Inflammatory macrophage treated with lipopolysaccharide for 4 hours (primary cell): Measurements from ENCODE around the gene RHBDF2.

Experiments
- DNase-seq: peaks from one replicate; pipeline ENCODE4 v3.0.0-alpha.2; 2020

RHBDF2 gene

DNA sequence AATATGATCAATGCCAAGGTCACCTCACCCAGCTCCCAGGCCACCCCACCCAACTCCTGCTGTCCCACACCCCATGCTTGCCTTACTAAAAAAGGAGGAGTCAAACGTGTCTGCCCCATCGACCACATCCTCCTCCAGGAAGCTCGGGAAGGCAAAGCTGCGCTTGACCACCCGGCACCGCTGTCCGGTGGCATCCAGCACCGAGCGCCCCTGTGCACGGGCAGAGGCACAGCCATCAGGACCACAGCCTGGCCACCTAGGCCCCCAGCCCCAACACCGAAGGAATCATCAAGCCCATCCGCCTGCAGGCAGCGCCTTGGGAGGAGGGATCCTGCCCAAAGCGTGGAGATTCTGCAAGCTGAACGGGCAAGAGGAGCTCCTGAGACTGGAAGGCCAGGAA, 23.6 kb downstream of the RHBDF2 start:
- no peak for DNase-seq

DNA sequence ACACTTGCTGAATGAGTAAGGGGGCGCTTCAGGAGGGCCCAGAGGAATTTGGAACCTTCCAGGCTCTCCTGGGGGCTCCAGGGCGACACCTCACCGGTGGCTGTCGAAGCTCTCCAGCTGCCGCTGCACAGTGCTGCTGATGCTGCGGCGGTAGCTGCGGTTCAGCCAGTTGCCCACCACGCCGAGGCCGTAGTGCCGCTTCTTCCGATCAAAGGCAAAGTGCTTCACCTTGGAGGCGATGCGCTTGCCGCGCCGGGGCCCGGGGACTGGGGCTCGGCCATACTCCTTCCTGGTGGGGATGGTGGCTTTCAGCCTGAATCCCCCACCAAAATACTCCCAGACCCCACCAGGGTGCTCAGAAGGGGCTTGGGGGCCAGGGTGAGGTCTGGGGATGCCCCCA, 24.5 kb downstream of the RHBDF2 start:
- no peak for DNase-seq

DNA sequence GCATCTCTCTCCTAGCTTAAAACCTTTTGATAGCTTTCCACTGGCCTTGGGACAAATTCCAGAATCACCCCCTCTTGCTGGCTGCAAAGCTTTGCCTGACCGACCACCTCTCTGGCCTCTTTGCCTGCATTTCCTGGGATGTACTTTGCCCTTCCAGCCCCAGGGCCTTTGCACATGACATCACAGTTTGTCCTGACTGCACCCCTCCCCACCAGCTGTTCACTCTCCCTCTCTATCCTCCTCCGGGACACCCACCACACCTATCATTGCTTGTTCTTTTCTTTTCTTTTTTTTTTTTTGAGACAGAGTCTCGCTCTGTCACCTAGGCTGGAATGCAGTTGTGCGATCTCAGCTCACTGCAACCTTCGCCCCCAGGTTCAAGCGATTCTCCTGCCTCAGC, 25.9 kb downstream of the RHBDF2 start:
- DNase-seq, result no peak

DNA sequence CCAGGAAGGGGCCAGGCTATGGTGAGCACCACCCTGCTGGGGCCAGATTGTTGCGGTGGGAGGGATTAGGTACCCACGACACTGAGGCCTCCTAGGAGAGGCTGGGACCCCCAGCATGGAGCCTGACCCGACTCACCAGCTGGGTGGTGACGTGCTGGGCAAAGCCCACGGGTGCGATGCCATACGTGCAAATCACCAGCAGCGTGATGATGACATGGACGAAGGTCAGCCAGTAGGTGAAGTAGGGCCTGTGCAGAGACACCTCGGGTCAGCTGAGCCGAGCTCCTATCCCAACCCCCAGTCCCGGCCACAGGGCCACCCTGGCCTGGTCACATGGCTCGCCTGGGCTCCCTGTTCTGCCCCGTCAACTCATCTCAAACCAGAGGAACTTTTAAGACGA, 26.3 kb downstream of the RHBDF2 start:
- DNase-seq, result no peak

DNA sequence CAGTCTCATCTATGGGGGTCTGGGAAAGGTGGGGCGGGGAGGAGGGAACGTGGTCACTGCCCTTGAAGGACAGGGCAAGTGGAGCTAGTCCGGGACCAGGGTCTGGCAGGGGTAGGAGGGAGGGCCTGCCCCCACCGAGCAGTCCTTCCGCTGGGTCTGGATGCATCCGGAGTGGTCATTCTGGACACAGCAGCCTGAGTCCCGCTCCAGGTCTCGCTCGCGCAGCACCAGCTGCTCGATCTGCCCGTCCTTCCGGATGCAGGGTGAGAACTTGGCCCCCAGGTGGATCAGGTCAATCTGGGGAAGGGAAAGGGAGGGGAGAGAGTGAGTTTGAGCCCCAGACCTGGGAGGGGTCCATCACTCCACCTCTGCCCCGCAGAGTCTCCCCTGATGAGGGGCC, 27.0 kb downstream of the RHBDF2 start:
- DNase-seq, result no peak

DNA sequence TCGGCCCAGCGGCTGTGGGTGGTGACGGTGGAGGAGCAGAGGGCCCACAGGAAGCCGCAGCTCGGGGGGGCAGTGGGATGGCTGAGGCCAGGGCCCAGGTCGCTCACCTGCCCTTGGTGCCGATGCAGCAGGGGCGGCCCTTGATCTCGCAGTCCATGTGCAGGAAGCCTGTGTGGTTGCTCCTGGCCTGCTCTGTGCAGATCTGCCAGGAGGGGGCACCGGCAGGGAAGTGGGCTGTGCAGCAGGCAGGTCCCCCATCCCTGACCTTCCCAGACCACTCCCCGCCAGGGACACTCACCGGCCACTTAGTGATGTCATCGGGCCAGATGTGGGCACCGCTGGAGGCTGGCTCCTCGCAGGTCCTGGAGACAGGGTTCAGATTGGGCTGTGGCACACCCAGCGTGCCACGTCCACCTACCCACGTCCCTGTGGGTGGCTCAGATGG, 27.7 kb downstream of the RHBDF2 start:
- DNase-seq, result no peak

DNA sequence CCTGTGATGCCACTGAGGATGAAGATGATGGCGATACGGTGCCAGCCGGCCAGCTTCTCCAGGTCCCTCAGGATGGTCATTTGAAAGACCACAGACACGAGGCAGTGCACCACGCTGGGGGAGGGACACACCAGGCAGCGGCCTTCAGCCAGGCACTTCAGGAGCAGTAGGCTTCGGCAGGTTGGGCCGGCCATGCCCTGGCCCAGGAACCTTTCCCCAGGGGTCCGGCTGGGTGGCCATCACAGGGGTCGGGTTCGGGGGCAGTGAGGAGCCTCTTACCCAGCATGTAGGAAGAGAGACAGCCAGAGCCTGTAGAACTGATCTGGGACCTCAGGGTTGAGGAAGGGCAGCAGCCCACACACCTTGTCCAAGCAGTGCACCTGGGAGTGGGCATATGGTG, 28.5 kb downstream of the RHBDF2 start:
- no peak for DNase-seq

DNA sequence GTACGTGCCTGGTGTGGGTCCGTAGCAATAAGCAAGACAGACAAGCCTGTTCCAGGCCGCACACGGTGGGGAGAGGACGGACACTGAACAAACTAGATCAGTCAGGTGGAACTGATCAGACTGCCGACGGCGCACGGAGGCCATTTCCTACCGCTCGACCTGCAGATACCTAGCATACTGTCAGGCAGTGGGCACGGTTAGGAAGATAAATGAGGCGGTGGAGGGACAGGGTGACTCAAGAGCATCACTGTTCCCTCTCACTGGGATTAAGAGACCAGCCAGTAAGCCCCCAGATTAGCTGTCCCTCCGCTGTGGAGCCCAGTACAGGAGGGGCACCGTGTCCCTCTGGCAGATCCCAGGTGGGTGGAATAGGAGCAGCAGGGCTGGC, 29.0 kb downstream of the RHBDF2 start:
- DNase-seq, result no peak

DNA sequence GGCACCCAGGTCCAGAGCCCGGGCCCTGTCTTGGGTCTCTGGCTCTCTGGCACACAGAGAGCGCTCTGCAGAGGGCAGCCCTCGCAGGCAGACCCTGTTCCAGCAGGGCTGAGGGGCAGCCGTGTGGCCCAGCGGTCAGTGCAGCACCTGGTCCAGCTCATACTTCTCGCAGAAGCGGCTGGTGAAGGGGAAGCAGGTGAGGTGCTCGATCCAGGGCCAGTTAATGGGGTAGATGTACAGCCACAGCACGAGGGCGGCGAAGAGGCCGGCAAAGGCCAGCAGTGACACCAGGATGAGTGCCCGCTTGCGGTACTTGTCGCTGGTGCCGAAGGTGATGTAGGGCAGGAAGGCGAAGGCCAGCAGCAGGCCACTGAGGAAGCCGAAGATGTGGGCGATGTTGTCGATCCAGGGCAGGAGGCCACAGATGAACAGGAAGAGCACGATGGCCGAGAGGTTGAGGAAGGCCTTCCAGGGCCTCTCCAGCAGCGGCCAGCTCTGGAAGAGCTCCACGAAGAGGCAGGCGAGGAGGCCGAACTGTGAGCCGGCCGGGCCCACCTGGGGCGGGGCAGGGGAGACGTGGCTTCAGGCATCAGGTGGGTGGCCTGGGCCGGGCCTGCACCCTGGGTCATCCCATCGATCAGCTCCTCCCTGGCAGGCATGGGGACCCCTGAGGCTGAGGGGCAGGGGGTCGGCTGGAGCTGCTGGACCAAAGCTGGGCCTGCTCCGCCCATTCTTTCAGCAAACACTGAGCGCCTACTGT, 29.5 kb downstream of the RHBDF2 start:
- no peak for DNase-seq

DNA sequence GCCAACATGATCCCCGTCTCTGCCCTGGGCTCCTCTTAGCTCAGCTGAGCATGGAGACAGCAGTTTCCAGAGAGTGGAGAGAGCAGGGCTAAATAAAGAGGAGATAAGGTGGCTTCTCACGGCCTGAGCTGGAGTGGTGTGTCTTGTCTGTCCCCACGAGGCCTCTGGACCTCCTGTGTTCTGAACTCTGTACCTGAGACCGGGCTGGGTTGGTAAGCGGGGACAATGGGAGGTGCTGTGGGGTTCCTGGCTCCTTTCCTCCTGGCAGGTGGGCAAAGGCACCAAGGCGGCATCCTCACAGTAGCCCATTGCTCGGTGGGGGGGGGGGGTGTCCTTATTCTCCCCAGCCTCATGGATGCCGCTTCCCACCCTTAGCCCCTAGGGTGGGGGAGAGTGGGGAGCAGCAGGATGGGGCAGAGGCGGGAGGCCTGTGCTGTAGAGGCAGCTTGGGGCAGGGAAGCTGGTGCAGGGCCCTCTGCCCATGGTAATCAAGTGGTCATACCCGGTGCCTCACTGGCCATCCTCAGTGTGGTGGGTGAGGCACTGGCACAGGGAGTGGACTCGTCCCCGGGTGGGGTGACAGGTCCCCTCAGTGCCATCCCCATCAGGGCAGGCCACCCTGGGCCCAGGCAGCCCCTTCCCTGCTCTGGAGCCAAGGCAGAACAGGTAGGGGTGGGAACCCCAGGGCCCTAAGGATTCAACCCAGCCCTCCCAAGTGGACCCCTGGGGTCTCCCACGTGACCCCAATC, 31.1 kb downstream of the RHBDF2 start:
- no peak for DNase-seq

DNA sequence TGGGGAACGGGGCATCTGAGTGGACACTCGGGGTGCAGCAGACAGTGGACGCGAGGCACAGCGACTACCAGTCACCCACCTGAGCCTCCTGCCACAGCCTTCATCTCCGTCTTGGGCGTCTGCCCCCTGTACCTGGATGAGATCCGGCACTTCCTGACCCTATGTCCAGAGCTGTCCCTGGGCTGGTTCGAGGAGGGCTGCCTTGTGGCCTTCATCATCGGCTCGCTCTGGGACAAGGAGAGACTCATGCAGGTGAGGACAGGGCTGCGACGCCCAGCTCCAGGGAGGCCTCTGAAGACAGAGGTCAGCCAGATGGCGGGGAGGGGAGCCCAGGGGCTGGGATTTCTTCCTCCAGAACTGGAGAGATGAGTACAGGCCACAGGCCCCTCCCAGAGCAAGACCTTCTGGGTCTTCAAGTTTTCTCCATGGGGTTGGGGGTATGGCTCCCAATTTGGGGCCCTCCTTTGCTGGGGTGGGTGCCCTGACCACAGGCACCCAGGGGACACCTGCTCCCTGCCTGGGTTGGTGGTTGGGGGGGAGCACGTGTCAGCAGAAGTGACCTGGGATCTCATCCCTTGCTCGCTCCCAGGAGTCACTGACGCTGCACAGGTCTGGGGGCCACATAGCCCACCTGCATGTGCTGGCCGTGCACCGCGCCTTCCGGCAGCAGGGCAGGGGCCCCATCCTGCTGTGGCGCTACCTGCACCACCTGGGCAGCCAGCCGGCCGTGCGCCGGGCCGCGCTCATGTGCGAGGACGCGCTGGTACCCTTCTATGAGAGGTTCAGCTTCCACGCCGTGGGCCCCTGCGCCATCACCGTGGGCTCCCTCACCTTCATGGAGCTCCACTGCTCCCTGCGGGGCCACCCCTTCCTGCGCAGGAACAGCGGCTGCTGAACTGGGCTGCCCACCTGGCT, 31.9 kb downstream of the RHBDF2 start:
- no peak for DNase-seq

DNA sequence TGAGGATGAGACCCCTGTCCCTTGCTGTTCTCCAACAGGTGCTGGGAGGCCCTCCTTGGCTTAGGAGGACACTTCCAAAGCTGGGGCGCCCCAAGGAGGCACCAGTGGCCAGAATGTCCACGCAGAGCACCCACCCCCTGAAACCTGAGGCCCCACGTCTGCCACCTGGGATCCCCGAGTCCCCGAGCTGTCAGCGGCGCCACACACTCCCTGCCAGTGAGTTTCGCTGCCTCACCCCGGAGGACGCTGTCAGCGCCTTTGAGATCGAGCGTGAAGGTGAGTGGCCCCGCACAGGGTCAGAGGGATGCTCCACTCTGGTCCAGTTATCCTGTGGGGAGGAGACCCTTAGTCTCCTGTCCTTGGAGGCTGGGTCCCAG, 32.6 kb downstream of the RHBDF2 start:
- DNase-seq, result no peak

DNA sequence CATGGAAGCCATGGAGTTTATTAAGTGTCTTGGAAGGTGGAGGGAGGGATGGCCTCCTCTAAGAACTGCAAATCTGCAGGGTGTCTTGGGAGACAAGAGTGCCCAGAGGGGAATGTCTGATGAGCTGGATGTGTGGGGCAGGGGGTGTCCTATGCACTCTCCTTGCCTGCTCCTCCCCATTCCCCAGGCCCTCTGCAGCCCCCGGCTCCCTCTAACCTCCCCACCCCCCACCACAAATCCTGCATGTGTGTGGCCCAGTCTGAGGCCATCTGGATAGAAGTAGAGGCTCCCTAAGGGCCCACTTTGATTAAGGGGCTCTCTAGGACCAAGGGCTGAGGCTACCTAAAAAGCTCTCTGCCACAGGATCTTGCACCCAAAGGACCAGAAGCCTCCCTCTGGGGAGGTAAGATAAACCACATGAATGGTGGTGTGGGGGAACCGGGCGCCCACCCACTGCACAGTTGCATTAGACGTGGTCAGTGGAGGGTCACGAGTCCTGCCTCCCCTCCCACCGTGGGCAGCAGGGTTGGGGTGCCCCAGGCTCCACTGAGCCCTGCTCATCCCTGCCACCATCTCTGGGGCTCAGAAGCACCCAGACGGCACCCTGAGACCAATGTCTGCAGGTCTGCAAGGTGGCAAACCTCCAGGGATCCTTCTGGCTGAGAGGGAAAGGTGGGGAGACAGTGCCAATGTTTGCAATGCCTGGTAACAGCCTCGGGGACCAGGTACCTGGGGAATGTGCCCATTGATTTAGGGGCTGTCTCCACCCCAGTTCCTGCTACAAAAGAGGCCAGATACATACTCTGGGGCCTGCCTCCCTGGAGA, 33.2 kb downstream of the RHBDF2 start:
- no peak for DNase-seq

DNA sequence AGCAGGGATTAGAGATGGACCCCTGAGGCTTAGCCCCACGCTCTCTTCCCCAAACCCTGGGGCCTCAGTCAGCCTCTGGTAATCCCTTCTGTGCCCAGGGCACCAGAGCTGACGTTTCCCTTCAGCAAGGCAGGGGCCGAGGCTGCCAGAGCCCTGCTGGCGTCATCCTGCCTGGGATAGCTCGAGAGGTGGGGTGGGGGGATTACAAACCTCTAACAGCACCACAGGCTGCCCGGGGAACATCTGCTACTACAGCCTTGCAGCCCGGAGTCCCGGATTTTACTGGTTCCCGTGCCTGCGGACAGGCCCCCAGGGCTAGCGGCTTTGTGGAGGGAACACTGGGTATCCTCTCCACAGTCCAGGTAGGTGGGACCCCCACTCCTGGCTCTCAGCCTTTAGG, 33.9 kb downstream of the RHBDF2 start, which contains the start of gene AANAT:
Gene AANAT (plus strand): TSS at position 238 of the 400 bp plus-strand sequence. CDS start 1,144 bp downstream, outside the sequence.
- DNase-seq, result no peak

DNA sequence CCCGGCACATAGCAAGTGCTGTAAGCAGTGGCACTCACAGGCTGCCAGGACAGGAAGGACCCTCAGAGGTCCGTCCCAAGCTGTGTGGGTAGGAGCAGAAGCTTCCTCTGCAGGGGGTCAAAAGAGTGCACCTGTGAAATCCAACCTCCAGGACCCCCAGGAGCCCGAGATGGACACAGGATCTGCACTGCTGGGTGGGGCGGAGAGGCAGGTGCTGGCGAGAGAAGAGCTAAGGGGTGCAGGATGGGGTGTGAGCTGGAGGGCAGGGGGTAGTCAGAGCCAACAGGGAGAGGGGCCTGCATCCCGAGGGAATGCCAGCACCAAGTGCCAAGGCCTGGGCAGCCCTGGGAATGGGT, 34.5 kb downstream of the RHBDF2 start:
- DNase-seq, result no peak

DNA sequence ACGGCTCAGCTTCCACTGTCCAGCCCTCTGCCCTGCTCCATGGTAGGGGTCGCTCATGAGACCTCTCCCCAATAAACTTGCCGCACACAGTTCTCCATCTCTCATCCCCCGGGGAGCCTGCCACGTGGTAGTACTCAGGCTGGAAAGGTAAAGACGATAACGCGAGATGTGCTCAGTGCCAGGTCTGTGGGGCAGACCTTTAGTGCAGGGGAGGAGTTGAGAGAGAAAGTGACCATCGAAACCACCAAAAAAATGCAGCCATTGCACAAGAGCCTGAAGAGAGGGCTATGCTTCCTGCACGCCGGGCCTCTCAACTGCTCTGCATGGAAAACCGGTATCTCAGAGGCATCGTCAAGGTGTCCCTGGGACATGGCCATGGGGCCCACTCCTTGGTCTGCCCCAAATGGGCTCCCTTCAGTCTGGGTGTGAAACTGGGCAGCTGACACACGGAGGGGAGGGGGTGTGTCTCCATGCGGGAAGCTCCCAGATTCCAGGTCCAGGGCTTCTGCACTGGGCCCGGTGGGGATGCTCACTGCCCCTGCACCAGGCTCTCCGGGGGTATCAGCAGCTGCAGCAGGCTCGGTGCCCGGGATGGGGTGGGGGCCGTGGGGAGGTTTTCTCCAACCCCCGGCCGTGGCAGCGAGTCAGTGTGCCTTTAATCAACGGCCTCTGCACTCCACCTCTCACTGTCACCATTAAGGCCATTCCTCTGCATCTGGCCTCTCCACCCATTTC, 38.5 kb downstream of the RHBDF2 start:
- no peak for DNase-seq

DNA sequence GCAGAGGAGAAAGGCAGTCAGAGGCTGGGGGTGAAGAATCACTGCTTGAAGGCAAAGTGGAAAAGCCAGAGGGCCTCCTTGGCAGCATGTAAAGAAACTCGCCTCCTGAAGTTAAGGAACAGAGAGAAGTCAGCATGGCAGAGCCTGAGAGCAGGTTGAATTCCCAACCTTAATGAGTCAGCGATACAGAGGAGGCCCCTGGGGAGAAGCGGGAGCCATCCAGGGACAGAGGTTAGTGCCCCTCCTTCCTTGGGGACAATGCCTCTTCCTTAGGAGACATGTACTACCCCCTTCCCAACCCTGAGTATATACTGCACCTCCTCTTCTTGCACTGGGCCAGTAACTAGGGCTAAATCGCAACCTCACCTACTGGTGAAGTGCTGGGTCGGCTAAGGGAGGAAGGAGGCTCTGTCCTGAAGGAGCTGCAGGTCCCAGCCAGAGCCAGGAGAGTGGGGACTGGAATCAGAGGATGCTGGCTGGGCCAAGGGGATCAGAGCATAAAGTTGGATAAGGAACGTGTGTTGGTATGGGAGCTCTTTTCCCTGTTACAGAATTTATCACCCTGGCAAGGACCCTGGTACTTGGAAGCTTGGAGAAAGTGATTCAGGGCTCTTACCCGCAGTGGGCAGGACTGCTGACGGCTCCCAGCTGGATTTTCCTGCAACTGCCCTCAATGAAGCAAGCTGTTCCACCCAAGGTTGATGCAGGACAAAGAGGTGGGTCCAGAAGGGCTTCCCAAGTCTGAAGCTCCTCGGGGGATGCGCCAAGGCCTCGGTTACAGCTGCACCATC, 39.3 kb downstream of the RHBDF2 start:
- no peak for DNase-seq

DNA sequence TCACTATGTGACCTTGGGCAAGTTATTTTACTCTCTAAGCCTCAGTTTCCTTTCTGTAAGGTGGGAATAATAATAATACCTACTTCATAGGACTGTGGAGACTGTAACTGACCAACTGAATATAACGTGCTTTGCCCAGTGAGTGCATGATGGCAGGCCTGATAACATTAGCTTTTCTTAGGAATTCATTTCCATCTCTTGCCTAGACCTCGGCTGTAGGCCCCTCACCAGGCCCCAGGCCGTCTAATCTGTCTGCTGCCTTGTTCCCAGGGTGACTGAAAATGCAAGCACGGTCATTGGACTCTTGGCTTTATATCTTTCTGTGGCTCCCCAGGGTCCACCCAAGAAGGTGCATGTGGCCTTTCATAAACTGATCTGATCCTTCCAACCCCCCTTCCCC, 41.5 kb downstream of the RHBDF2 start:
- no peak for DNase-seq

DNA sequence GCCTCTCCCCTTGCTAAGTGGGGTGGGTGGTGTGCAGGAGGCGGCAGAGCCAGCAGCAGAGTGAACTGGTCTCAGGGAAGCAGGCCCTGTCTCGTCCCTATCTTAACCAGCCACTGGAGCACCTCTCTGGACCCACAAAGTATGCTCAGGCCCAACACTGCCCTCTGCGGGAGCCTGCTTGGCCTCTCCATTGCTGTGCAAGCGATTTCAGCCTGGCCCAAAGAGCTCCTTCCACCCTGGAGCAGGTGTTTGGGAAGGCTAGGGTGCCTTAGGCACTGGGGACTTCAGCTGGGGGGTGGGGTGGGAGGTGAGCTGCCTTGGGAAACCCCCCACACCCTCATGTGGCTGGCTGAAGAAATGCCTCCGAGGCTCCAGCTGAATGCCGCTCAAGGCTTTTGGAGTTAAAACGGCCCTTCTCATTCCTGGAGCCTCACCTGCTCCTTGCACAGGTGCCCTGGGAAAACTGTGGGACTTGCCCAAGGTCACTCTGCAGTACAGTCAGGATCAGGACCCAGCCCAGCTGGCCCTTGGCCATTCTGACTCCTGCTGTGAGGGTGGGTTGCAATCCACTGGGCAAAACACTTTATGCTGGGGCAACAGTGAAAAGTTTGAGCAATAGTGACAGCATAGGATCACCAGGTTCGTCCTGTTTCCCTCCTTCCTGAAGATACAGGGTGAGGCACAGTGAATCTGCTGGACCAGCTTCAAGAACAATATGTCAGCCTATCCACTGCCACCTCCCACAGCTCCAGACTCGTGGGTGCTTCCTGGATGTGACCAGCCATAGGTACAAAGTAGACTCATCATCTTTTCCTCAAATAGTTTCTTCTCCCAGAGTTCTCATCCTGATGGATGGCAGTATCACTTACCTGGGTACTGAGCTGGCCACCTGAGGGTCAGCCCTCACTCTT, 42.4 kb downstream of the RHBDF2 start:
- DNase-seq, result peak; percentile 40

DNA sequence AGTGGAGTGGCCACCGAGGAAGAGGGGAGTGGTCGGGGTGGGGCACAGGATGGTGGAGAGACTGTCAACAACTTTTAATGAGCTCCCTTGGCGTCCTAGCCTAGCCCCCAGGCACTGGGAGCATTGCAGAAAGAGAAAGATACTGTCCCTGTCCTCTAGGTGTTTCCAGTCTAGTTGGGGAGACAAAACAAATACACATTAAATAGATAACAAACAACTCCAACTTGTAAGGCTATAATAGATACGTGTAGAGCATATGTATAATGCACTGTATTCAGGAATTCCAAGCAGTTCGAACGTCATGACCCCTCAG, 47.8 kb downstream of the RHBDF2 start:
- no peak for DNase-seq
